NT2/D1 (cell line): ENCODE measurements around the gene PLXNA2.

ENCODE experiments used
- SUZ12 ChIP-seq: IDR thresholded peaks from 2 replicates; pipeline ENCODE4 v1.6.1; 2011; ENCODE audit not compliant: insufficient read length, insufficient read depth; ENCODE audit errors: extremely low read depth
- YY1 ChIP-seq: IDR thresholded peaks from 2 replicates; pipeline ENCODE4 v1.6.1; 2011; ENCODE audit not compliant: insufficient read length, insufficient read depth

GRCh38 chr1:208079161-208079560, 165.0 kb downstream of the PLXNA2 start:
- no peak for TF ChIP-seq YY1
- no peak for TF ChIP-seq SUZ12
